ENCODE results near the gene NCOA7.

NCOA7 gene

GRCh38 chr6:125753218-125753936, 37.4 kb upstream of the NCOA7 start:
- FAIRE-seq, result peak; percentile 47
- DNase-seq (ENCODE audit: insufficient read length, low spot score), result no peak
- no peak for TF ChIP-seq POU2F2 (IDR thresholded peaks at IDR 0.05; ENCODE audit: low read depth, low read length)
- no peak for TF ChIP-seq SPI1 (IDR thresholded peaks at IDR 0.05; ENCODE audit: low read depth, low read length)
- no peak for TF ChIP-seq PAX5 (IDR thresholded peaks at IDR 0.05; ENCODE audit: insufficient read depth, low read length, severe bottlenecking)
- no peak for TF ChIP-seq TAF1 (IDR thresholded peaks at IDR 0.05; ENCODE audit: low read depth, low read length)
- no peak for TF ChIP-seq POLR2AphosphoS5 (IDR thresholded peaks at IDR 0.05; ENCODE audit: low read depth, low read length)

- FAIRE-seq, result no peak
- no peak for TF ChIP-seq POLR2AphosphoS5 (IDR thresholded peaks at IDR 0.05; ENCODE audit: low read depth, low read length)
- TF ChIP-seq PAX5 (IDR thresholded peaks at IDR 0.05; ENCODE audit: insufficient read depth, low read length, severe bottlenecking), result no peak
- TF ChIP-seq POLR2A (IDR thresholded peaks at IDR 0.05; ENCODE audit: low read depth, low read length), result no peak
Observed at GRCh38 chr6:125753937-125754259, 36.9 kb upstream of the NCOA7 start.

GRCh38 chr6:125754566-125754965, 36.2 kb upstream of the NCOA7 start:
- no peak for TF ChIP-seq POLR2A (IDR thresholded peaks at IDR 0.05; ENCODE audit: low read depth, low read length)
- FAIRE-seq (no peak), DNase-seq (ENCODE audit: insufficient read length, low spot score) (no peak)

More at GRCh38 chr6:125753937-125754259, 36.9 kb upstream of the NCOA7 start:
- DNase-seq (ENCODE audit: insufficient read length, low spot score), result no peak

- TF ChIP-seq POLR2A (IDR thresholded peaks at IDR 0.05; ENCODE audit: low read depth, low read length) (no peak), POLR2AphosphoS5 (IDR thresholded peaks at IDR 0.05; ENCODE audit: low read depth, low read length) (no peak), PAX5 (IDR thresholded peaks at IDR 0.05; ENCODE audit: insufficient read depth, low read length, severe bottlenecking) (no peak), POU2F2 (IDR thresholded peaks at IDR 0.05; ENCODE audit: low read depth, low read length) (no peak)
- DNase-seq (ENCODE audit: insufficient read length, low spot score) (no peak), FAIRE-seq (no peak)
Observed at GRCh38 chr6:125759184-125759902, 31.4 kb upstream of the NCOA7 start.

GRCh38 chr6:125759959-125760457, 30.8 kb upstream of the NCOA7 start:
- TF ChIP-seq SPI1 (IDR thresholded peaks at IDR 0.05; ENCODE audit: low read depth, low read length), result no peak
- TF ChIP-seq POU2F2 (IDR thresholded peaks at IDR 0.05; ENCODE audit: low read depth, low read length), result no peak
- no peak for TF ChIP-seq PAX5 (IDR thresholded peaks at IDR 0.05; ENCODE audit: insufficient read depth, low read length, severe bottlenecking)
- no peak for TF ChIP-seq POLR2A (IDR thresholded peaks at IDR 0.05; ENCODE audit: low read depth, low read length)
- TF ChIP-seq TAF1 (IDR thresholded peaks at IDR 0.05; ENCODE audit: low read depth, low read length), result no peak
- no peak for TF ChIP-seq POLR2AphosphoS5 (IDR thresholded peaks at IDR 0.05; ENCODE audit: low read depth, low read length)
- no peak for DNase-seq (ENCODE audit: insufficient read length, low spot score)
- FAIRE-seq, result no peak

GRCh38 chr6:125764121-125764671, 26.6 kb upstream of the NCOA7 start:
- no peak for FAIRE-seq
- DNase-seq (ENCODE audit: insufficient read length, low spot score), result no peak
- TF ChIP-seq POU2F2 (IDR thresholded peaks at IDR 0.05; ENCODE audit: low read depth, low read length) (no peak), SPI1 (IDR thresholded peaks at IDR 0.05; ENCODE audit: low read depth, low read length) (no peak), TAF1 (IDR thresholded peaks at IDR 0.05; ENCODE audit: low read depth, low read length) (no peak), PAX5 (IDR thresholded peaks at IDR 0.05; ENCODE audit: insufficient read depth, low read length, severe bottlenecking) (no peak), POLR2AphosphoS5 (IDR thresholded peaks at IDR 0.05; ENCODE audit: low read depth, low read length) (no peak), POLR2A (IDR thresholded peaks at IDR 0.05; ENCODE audit: low read depth, low read length) (no peak)

GRCh38 chr6:125765944-125766343, 24.8 kb upstream of the NCOA7 start:
- no peak for FAIRE-seq
- TF ChIP-seq POLR2A (IDR thresholded peaks at IDR 0.05; ENCODE audit: low read depth, low read length), result no peak
- TF ChIP-seq POU2F2 (IDR thresholded peaks at IDR 0.05; ENCODE audit: low read depth, low read length), result no peak
- TF ChIP-seq SPI1 (IDR thresholded peaks at IDR 0.05; ENCODE audit: low read depth, low read length), result no peak
- TF ChIP-seq TAF1 (IDR thresholded peaks at IDR 0.05; ENCODE audit: low read depth, low read length), result no peak
- TF ChIP-seq POLR2AphosphoS5 (IDR thresholded peaks at IDR 0.05; ENCODE audit: low read depth, low read length), result no peak
- no peak for TF ChIP-seq PAX5 (IDR thresholded peaks at IDR 0.05; ENCODE audit: insufficient read depth, low read length, severe bottlenecking)
- DNase-seq (ENCODE audit: insufficient read length, low spot score), result no peak

GRCh38 chr6:125766641-125767040, 24.1 kb upstream of the NCOA7 start:
- DNase-seq (ENCODE audit: insufficient read length, low spot score) (no peak), FAIRE-seq (no peak)
- no peak for TF ChIP-seq TAF1 (IDR thresholded peaks at IDR 0.05; ENCODE audit: low read depth, low read length)
- TF ChIP-seq PAX5 (IDR thresholded peaks at IDR 0.05; ENCODE audit: insufficient read depth, low read length, severe bottlenecking), result no peak
- no peak for TF ChIP-seq POLR2A (IDR thresholded peaks at IDR 0.05; ENCODE audit: low read depth, low read length)
- no peak for TF ChIP-seq POU2F2 (IDR thresholded peaks at IDR 0.05; ENCODE audit: low read depth, low read length)
- no peak for TF ChIP-seq POLR2AphosphoS5 (IDR thresholded peaks at IDR 0.05; ENCODE audit: low read depth, low read length)
- no peak for TF ChIP-seq SPI1 (IDR thresholded peaks at IDR 0.05; ENCODE audit: low read depth, low read length)

- TF ChIP-seq POLR2A (IDR thresholded peaks at IDR 0.05; ENCODE audit: low read depth, low read length), result no peak
- TF ChIP-seq TAF1 (IDR thresholded peaks at IDR 0.05; ENCODE audit: low read depth, low read length), result no peak
- TF ChIP-seq SPI1 (IDR thresholded peaks at IDR 0.05; ENCODE audit: low read depth, low read length), result no peak
- TF ChIP-seq PAX5 (IDR thresholded peaks at IDR 0.05; ENCODE audit: insufficient read depth, low read length, severe bottlenecking), result no peak
- TF ChIP-seq POU2F2 (IDR thresholded peaks at IDR 0.05; ENCODE audit: low read depth, low read length), result no peak
- no peak for TF ChIP-seq POLR2AphosphoS5 (IDR thresholded peaks at IDR 0.05; ENCODE audit: low read depth, low read length)
- DNase-seq (ENCODE audit: insufficient read length, low spot score) (no peak), FAIRE-seq (no peak)
Observed at GRCh38 chr6:125769147-125769783, 21.5 kb upstream of the NCOA7 start.

All from GM12891 (cell line).